Lower lobe of right lung (tissue), 2 donors: ENCODE data around the gene PPBP. TPM values are rescaled to one million over a fixed set of nuclear protein-coding genes. Genes with fewer than 3 reads are reported as not detected.

Experiments used
- ATAC-seq, 2 donors: fragments of 200-7000 bp; cut with Tn5 transposase; one replicate each; pipeline ENCODE4 v1.9.1; 2020 to 2022; ENCODE audit warnings: mild to moderate bottlenecking in 2 of 2, moderate library complexity in 2 of 2
- DNase-seq: peaks from one replicate; pipeline ENCODE4 v3.0.0-alpha.2; 2020
- H3K27ac ChIP-seq: fragments of 200-600 bp; one replicate; pipeline ENCODE4 v1.8.0; 2022
- H3K27me3 ChIP-seq: fragments of 200-600 bp; one replicate; pipeline ENCODE4 v1.8.0; 2022; ENCODE audit warnings: low read depth
- H3K36me3 ChIP-seq: fragments of 200-600 bp; one replicate; pipeline ENCODE4 v1.8.0; 2022; ENCODE audit warnings: mild to moderate bottlenecking
- H3K4me1 ChIP-seq: fragments of 200-600 bp; one replicate; pipeline ENCODE4 v1.8.0; 2022
- H3K4me3 ChIP-seq: fragments of 200-600 bp; one replicate; pipeline ENCODE4 v1.8.0; 2022; ENCODE audit warnings: mild to moderate bottlenecking
- H3K9me3 ChIP-seq: fragments of 200-600 bp; one replicate; pipeline ENCODE4 v1.8.0; 2022
- CTCF ChIP-seq: fragments of 200-600 bp; IDR thresholded peaks from one replicate; pipeline ENCODE4 v1.8.0; 2022; ENCODE audit warnings: antibody characterized with exemption, mild to moderate bottlenecking
- intact Hi-C: fragments of 100-400 bp; cut with DNase I; formaldehyde crosslinking; loops from one replicate; pipeline ENCODE4 v1.11.0; 2022
- total RNA-seq: library from RNA; stranded (reverse); fragmentation: NEBNext Ultra II Directional; extraction: Animal tissue kit (Norgen Biotek cat#: 25700); gene quantifications from one replicate; pipeline ENCODE4 v1.2.1, GENCODE V29; 2021
- donor health status: DM: no; HTN: yes; CAD: no; lungs with severe emphysema.

The PPBP gene
- total RNA-seq, 1 donor from 2014 or later = 9.7 TPM

- H3K27me3 ChIP-seq = no peaks in the 10 kb centered on the region
- TF ChIP-seq CTCF = no peak
- DNase-seq (no peak), ATAC-seq (no peak)
- H3K4me3 ChIP-seq = no peak overlapping the region
- intact Hi-C loops = no loop called here
- no peaks in the 10 kb centered on the region for H3K4me1 ChIP-seq
- no peaks in the 10 kb centered on the region for H3K36me3 ChIP-seq
- peaks cover 18% of the 10 kb centered on the region for H3K9me3 ChIP-seq
- H3K27ac ChIP-seq = no peak overlapping the region
Measured at GRCh38 chr4:73976716-73977115, 11.3 kb downstream of the PPBP start.

GRCh38 chr4:73976217-73976616, 11.8 kb downstream of the PPBP start:
- no peak for ATAC-seq
- no peak for DNase-seq
- TF ChIP-seq CTCF = no peak
- Histone ChIP-seq H3K4me1 (no peaks in the 10 kb centered on the region), H3K27me3 (no peaks in the 10 kb centered on the region), H3K4me3 (no peak overlapping the region), H3K27ac (no peak overlapping the region), H3K9me3 (peaks cover 22% of the 10 kb centered on the region), H3K36me3 (no peaks in the 10 kb centered on the region)
- intact Hi-C loops = no loop called here

- DNase-seq = no peak
- no peak overlapping the region for H3K4me3 ChIP-seq
- no peaks in the 10 kb centered on the region for H3K27me3 ChIP-seq
- intact Hi-C loops = no loop called here
- H3K27ac ChIP-seq = no peak overlapping the region
- H3K36me3 ChIP-seq = no peaks in the 10 kb centered on the region
- no peak for ATAC-seq
- H3K9me3 ChIP-seq = peaks cover 38% of the 10 kb centered on the region
- TF ChIP-seq CTCF = no peak
- H3K4me1 ChIP-seq = no peaks in the 10 kb centered on the region
Measured at GRCh38 chr4:73974352-73974751, 13.6 kb downstream of the PPBP start.

GRCh38 chr4:73970945-73971344, 17.0 kb downstream of the PPBP start:
- Histone ChIP-seq H3K27me3 (peaks cover 4% of the 10 kb centered on the region), H3K4me3 (no peak overlapping the region), H3K27ac (no peak overlapping the region), H3K9me3 (peaks cover 38% of the 10 kb centered on the region), H3K36me3 (no peaks in the 10 kb centered on the region), H3K4me1 (no peaks in the 10 kb centered on the region)
- ATAC-seq (no peak), DNase-seq (no peak)
- intact Hi-C loops = no loop called here
- no peak for TF ChIP-seq CTCF

- Histone ChIP-seq H3K4me3 (no peak overlapping the region), H3K27me3 (peaks cover 4% of the 10 kb centered on the region), H3K27ac (no peak overlapping the region), H3K4me1 (no peaks in the 10 kb centered on the region), H3K9me3 (peaks cover 38% of the 10 kb centered on the region), H3K36me3 (no peaks in the 10 kb centered on the region)
- no peak for DNase-seq
- ATAC-seq = no peak
- no peak for TF ChIP-seq CTCF
- intact Hi-C loops = no loop called here
Measured at GRCh38 chr4:73970011-73970410, 18.0 kb downstream of the PPBP start.

- H3K4me3 ChIP-seq = no peak overlapping the region
- intact Hi-C loops = no loop called here
Measured at GRCh38 chr4:73967866-73968265, 20.1 kb downstream of the PPBP start.

More at GRCh38 chr4:73967866-73968265, 20.1 kb downstream of the PPBP start:
- Histone ChIP-seq H3K9me3 (peaks cover 29% of the 10 kb centered on the region), H3K4me1 (no peaks in the 10 kb centered on the region), H3K27ac (no peak overlapping the region), H3K27me3 (peaks cover 4% of the 10 kb centered on the region), H3K36me3 (no peaks in the 10 kb centered on the region)
- TF ChIP-seq CTCF = no peak
- DNase-seq (no peak), ATAC-seq (no peak)
